HG02852 (cell line): ENCODE data around the gene SORCS2.
"Not testable (repeated sequence)": the region's sequence is repeated elsewhere in the genome, so short reads cannot be mapped to it uniquely, and the experiment has no call there.

Experiments used
- ATAC-seq: cut with Tn5 transposase; IDR thresholded peaks from one replicate; pipeline ENCODE4 v1.9.1; 2021; ENCODE audit warnings: mild to moderate bottlenecking, moderate library complexity; ENCODE audit not compliant: unreplicated experiment

The SORCS2 gene

DNA sequence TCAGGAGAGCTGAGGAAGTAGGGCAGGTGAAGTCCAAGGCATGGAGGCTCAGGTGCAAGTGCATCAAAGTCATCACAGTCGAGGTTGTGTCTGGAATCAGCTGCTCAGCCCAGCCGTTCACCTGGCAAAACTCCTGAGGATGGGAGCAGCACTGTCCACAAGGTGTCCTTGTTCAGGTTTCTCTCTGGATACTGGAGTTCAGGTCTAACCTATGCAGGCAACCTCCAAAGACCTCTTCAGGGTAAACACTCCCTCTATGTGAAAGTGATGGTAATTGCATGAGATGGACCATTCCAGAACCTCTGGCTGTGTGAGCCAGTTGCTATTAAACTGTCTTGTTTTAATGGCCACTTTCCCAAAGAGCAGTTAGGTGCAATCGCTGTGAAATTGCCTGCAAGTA lies 362.6 kb downstream of the SORCS2 start:
- no peak for ATAC-seq

DNA sequence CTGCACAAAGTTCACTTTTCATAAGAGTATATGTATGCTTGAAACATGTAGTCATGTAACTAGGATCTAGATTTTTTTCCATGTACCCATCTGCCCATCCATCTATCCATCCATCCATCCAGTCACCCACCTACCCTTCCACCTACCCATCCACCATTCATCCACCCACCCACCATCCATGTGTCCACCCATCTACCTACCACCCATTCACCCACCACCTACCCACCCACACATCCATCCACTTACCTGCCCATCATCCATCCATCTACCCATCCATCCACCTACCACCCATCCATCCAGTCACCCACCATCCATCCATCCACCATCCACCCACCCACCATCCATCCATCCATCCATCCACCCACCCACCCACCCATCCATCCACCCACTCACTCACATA lies 364.2 kb downstream of the SORCS2 start:
- ATAC-seq: no peak

DNA sequence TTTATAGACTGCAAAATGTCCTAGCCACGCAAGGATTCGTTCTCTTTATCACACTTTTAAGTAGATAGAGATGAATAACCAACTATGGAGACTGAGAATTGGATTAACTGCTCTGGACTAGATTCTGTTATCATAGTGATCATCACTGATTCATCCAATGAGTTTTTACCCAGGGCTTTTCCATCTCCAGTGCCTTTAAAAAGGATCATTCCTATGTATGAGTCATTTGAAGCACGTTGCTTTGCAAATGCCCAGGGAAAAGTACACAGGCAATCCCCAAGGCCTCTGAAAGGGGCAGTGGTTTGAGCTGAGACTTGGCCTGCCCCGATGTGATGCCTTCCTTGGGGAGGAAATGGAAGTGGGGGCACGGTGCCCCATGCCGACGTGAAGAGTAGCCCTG lies 365.1 kb downstream of the SORCS2 start:
- ATAC-seq: no peak

DNA sequence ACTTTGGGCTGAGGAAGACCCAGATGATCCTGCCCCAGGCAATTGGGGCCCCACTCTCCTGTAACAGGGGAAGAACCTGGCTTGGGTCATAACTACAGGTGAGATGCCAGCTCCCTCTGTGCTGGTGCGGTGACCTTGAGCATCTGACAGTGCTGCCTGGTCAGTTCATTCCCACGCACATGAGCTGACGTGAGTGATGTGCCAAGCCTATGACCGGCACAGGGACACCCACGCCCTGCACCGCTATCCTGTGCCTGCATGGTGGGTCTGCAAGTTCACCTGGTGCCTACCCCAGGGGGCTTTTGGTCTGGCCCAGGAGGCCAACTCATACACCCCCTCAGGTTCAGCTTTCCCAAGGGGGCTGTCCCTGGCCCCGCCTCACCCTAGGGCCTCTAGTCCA lies 366.1 kb downstream of the SORCS2 start:
- ATAC-seq: no peak

DNA sequence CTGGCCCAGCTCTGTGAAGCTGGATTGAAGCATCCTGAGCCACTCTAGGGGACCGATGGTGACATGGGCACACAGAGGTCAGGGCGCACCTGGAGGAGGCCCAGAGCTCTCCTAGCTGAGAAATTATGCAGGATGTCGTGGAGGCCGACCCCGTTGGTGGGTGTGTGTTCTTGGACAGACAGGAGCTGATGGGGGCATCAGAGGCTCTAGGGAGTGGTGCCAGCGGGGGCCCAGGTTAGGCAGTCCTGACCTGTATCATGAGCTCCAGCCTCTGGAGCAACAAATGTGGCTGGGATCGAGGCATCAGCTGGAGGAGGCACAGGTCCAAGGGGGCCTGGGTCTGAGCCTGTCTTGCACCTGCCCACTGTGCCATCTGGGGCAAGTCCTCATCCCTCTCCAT lies 367.0 kb downstream of the SORCS2 start:
- ATAC-seq: no peak

DNA sequence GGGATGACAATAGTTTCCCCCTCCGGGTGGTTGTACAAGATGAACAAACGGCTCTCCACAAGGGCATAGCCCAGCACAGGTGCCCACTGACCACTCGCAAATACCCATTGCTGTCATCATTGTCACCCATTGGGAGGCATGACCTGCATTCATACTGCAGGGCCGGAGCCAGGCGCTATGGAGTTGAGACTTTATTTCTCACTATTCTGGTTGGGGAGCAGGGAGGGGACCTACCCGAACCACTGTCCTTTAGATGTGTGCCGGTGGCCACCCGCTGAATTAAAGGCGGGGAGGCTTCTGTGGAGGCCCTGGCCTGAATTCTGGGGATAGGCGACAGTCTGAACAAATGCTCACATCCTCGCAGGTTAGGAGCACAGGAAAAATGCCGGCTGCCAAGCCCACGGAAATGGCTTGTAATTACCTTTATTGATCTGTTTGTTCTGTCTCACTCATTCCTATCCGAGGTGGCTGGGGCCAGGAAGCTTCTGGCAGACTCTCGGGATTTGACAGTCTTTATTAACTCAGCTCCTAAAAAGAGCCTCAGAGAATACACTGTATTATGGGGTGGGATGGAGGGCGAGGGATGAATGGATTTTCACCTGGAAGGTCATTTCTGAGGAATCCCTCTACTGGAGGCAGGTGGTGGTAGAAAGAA lies 367.5 kb downstream of the SORCS2 start:
- no peak for ATAC-seq

DNA sequence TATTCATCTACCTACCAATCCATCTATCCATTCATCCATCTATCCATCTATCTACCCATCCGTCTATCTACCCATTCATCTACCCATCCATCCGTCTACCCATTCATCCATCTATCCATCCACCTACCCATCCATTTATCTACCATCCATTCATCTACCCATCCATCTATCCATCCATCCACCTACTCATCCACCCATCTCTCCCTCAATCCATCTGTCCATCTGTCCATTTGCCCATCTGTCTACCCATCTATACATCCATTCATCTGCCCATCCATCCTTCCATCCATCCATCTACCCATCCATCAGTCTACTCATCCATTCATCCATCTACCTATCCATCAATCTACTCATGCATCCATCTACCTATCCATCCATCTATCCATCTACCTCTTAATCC lies 369.2 kb downstream of the SORCS2 start:
- no peak for ATAC-seq

DNA sequence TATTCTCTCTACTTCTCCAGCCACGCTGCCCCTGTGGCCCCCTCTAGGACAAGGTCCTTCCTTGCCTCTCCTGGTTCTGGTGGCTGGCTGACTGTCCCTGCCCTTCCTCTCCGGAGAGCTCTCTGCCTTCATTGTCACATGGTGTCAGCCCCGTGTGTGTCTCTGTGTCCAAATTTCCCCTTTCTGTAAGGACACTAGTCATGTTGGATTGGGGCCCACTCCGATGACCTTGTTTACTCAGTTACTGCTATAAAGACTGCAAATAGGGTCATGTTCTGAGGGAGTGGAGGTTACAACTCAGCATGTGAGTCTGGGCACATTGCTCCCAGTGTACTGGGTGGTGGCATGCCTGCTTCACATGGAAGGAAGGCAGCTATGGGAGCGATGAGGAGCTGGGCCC lies 371.9 kb downstream of the SORCS2 start:
- ATAC-seq: no peak

DNA sequence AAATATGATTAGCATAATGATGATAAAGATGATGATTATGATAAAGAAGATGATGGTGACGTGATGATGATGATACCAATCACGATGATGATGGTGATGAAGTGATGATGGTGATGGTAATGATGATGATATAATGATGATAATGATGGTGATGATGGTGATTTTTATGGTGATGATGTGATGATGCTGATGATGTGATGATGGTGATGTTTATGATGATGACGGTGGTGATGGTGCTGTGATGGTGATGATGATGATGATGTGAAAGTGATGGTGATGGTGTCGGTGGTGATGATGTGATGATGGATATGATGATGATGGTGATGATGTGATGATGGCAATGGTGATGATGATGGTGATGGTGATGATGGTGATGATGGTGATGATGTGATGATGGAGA lies 373.1 kb downstream of the SORCS2 start:
- ATAC-seq: no peak

DNA sequence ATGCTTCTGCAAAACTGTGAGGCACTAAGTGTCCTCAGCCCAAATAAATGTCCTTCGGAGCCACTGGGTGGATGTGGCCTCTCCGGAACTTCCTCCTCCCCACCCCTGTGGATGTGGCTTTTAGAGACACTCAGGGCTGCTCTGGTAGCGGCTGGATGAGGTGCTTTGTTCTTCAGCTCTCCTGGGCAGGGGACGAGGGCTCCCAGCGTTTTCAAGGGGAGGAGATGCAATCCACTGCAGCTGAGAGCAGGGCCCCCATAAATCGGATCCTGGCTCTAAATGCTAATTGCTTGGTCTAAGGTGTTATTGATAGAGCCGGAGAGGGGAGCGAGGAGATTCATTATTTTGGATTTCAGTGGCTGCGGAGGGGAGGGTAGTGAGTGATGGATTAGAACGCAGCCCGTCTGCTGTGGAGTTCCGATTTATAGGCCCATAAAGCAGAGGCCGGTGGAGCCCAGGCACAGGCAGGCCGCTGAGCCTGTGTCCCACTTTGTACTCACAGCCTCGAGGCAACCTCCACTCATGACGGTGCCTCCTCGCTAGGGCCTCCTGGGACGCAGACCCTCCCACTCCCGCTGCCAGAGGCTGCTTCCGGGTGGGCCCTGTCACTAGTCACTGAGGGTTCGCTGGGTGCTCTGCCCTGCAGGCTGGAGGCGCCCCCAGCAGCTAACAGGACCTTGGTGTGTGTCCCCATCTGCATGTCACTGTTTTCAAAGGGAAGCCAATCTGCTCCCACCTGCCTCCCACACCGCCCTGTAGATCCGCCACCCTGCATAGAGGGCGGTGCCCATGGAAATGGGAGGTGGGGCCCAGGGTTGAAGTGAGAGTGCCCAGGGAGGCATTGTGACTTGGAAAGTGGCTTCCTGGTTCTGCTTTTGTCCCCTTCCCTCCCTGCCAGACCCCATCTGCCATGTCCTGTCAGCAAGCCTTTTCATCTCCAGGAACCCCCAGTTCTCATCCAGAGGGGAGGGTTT lies 377.8 kb downstream of the SORCS2 start:
- no peak for ATAC-seq

DNA sequence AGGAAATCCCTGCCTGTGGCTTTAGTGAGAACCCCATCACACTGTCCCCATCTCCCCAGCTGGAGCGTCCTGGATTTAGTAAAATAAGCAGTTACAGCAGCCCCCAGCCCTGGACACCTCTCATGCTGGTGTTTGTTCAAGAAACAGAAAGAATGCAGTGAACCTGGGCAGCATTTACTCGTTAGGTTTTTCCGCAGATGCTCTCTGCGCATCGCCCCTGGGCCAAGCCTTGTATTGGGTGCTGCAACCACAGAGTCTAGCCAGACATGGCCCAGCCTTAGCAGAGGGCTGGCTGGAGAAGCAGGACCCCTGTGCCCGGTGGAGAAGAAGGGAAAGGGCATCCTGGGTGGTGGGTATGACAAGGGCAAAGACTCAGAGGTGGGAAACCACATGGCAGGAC lies 378.7 kb downstream of the SORCS2 start:
- no peak for ATAC-seq

DNA sequence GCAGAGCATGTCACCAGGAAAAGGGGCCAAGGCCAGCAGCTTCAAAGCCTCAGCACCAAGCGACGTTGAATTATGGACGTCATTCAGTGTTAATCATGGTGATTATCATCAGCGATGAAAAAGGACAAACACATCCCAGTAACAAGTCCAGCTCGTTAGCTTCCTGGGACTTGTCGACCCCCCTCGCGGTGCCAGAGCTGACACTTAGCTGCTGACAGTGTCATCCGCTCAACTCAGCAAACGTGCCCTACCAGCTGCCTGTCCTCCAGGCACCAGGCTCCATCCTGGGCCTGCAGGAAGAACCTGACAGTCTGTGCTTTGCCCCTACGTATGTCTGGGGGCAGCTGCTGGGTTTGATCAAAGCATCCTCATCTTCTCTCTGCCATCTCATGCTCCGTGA lies 379.4 kb downstream of the SORCS2 start:
- no peak for ATAC-seq

DNA sequence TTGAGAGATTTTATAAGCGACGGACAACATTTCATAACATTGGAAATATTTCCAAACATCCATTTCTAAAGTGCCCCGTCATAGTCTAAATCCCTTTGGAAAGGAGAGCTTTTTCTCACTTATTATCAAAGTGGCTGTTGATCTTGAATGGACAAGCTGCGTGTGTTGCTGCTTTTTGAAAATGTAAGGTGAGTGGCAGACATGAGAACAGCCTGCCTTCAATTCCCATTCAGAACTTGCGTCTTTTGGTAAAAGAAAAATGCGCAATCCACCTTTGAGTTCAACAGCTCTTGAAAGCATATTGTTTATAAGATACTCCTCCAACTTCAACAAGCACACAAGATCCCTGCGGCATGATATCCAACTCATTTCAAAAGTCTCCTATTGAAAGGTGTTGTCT lies 380.6 kb downstream of the SORCS2 start:
- ATAC-seq: no peak

DNA sequence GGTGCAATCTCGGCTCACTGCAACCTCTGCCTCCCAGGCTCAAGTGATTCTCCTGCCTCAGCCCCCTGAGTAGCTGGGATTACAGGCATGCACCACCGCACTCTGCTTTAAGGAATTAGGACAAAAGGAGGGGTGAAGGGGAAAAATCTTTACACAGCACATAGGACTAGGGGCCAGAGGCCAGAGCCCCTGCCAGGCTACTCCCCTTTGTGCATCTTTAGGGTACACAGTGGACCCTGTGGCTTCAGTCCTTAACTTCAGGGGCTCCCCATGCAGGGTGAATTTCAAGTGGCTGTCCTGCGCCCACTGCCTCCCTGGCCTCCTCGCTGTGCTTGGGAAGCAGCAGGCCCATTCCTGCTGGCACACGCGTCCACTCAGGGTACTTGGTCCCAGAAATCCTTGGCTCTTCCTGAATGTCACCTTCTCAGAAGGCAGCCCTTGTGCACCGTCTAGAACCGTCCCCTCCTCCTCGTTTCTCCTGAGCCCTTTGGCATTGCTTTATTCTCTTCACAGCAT lies 381.3 kb downstream of the SORCS2 start:
- no peak for ATAC-seq

DNA sequence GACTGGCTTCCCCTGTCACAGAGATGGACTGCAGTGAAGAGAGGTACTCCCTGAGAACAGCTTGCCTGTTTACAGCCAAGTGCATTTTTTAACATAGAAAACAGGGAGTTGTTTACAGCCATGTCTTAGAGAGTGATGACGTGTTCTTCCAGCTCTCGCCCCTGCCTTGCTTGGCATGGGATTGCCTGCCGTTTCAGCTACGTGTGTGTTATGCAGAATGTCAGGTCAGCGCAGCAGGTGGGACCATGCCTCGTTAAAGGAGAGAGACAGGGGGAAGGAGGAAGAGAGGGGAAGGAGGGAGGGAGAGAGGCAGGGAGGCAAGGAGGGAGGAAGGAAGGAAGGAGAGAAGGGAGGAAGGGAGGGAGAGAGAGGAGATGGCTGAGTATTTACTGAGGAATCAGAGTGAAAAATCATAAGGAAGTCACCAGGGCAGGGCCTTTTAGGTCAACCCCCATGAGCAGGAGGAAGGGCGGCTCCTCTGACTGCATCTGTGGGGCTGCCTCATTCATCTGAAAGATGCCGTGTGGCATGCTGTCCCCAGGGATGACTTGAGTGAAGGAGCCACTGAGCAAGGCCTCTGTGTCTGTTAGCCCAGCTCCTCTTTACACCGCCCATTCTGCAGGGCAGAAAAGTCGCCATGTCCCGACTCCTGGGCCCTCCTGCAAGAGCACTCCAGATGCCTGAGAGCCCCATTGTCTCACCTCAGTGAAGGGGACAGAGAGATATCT lies 382.1 kb downstream of the SORCS2 start:
- no peak for ATAC-seq

DNA sequence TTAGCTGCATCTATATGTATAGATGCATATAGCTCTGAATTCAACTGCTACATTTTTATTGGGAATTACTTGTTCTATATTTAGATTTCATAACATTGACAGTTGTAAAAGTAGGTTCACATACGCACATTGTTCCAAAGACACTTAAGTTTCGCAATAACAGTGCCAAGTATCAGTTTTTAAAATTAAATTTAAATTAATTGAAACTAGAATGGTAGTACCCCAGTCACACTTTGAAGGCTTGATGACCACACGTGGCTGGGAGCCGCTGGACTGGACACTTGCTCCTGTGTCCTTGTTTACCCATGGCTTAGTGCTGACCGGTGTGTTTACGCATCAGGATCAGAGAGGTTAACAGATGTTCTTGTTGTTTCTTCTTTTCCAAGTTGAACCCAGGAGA lies 383.1 kb downstream of the SORCS2 start:
- no peak for ATAC-seq

DNA sequence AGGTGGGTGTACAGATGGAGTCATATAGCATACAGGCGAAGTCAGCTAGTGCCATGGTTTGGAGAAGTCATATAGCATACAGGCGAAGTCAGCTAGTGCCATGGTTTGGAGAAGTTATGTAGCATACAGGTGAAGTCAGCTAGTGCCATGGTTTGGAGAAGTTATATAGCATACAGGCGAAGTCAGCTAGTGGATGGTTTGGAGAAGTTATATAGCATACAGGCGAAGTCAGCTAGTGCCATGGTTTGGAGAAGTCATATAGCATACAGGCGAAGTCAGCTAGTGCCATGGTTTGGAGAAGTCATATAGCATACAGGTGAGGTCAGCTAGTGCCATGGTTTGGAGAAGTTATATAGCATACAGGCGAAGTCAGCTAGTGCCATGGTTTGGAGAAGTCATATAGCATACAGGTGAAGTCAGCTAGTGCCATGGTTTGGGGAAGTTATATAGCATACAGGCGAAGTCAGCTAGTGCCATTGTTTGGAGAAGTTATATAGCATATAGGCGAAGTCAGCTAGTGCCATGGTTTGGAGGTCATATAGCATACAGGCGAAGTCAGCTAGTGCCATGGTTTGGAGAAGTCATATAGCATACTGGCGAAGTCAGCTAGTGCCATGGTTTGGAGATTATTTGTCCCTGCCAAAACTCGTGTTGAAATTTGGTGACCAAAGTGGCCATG lies 385.2 kb downstream of the SORCS2 start:
- not testable (repeated sequence) for ATAC-seq

DNA sequence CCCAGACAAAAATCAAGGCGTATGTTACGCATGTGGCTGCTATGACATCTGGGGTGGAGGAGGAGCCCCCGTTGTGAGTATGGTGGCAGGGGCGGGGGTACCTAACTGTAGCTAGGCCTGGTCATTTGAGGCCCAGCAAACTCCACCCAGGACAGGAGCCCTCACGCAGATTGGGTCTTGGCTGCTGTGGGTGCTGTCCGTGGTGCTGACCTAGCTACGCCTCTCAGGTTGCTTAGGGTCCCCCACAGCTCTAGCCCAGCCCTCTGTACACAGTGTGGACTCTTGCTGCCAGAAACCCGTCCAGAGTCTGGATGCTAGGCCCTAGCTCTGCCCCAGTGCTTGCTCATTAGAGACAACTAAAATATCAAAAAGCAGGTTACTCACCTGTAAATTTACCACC lies 389.1 kb downstream of the SORCS2 start:
- ATAC-seq: no peak

DNA sequence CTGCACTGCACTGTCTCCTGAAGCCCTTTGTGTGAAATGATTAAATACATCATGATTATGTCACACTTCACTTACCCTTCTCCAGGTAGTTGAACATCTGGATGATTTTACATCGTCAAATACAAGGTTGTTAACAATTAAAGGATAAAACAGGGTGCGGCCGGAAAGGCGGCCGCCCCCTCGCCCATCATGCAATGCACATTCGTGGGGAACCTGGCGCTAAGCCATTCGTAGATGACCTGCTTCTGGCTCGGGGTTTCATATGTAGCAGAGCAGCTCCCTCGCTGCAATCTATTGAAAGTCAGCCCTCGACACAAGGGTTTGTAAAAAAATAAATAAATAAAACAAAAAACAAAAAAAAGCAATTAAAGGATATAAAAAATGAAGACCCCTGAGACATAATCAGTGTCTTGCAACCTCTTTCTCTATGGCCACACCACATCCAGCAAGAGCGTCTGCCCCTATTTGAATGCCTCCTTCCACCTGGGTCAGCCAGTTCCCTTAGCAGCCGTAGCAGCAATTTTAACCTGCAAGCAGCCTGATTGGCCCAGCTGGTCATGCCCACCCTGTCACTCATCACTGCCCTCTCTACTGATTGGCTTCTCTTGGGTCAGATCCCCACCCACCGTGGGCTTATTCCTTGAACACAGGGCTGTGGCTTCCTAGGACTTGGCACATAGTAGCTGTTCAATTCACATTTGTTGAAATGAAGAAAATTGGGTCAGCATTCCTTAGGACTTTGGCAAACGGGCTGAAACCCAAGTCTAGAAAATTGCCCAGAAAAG lies 390.2 kb downstream of the SORCS2 start:
- ATAC-seq: no peak

DNA sequence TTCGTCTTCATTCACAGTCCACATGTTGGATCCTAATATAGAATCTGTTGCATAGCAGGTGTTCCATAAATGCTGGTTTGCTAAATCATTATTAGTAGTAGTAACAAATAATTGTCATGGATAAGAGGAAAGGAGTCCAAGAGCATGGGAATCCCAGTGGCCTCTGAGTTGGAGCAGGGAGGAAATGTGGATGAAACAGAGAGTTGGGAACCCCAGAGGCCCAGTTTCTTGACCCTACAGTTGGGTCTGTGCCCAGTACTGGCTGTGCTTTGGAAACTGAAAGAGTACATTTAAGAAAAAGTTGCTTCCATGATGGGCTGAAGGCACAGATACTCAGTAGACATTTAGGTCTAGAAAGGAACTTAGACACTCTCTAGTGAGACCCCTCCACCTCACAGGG lies 391.8 kb downstream of the SORCS2 start:
- no peak for ATAC-seq
